Neural progenitor cell (in vitro differentiated cells): ENCODE measurements around the gene FAF1.

Experiments used
- EZH2 ChIP-seq: fragments of 200-600 bp; sonication (generic); IDR thresholded peaks from 2 replicates; pipeline ENCODE4 v1.6.1; 2017; ENCODE audit warnings: antibody characterized with exemption, mild to moderate bottlenecking, moderate library complexity
- TF ChIP-seq, protein P1 (sequence below): fragments of 200-600 bp; sonication (generic); IDR thresholded peaks from 2 replicates; pipeline ENCODE4 v1.5.1; 2017; ENCODE audit warnings: antibody characterized with exemption, mild to moderate bottlenecking

GRCh38 chr1:51000651-51001050, 40.6 kb upstream of the FAF1 start:
- no peak for TF ChIP-seq EZH2
- TF ChIP-seq, protein P1, sequence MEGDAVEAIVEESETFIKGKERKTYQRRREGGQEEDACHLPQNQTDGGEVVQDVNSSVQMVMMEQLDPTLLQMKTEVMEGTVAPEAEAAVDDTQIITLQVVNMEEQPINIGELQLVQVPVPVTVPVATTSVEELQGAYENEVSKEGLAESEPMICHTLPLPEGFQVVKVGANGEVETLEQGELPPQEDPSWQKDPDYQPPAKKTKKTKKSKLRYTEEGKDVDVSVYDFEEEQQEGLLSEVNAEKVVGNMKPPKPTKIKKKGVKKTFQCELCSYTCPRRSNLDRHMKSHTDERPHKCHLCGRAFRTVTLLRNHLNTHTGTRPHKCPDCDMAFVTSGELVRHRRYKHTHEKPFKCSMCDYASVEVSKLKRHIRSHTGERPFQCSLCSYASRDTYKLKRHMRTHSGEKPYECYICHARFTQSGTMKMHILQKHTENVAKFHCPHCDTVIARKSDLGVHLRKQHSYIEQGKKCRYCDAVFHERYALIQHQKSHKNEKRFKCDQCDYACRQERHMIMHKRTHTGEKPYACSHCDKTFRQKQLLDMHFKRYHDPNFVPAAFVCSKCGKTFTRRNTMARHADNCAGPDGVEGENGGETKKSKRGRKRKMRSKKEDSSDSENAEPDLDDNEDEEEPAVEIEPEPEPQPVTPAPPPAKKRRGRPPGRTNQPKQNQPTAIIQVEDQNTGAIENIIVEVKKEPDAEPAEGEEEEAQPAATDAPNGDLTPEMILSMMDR = no peak
